Ishikawa (cell line): ENCODE measurements around the gene FAM229B.

Experiments used
- CEBPB ChIP-seq: IDR thresholded peaks from 2 replicates; pipeline ENCODE4 v1.6.1; 2012
- CREB1 ChIP-seq: IDR thresholded peaks from 2 replicates; pipeline ENCODE4 v1.6.1; 2012; ENCODE audit warnings: low read depth
- EGR1 ChIP-seq: IDR thresholded peaks from 2 replicates; pipeline ENCODE4 v1.6.1; 2012
- EP300 ChIP-seq: IDR thresholded peaks from 2 replicates; pipeline ENCODE4 v1.6.1; 2012; ENCODE audit warnings: borderline replicate concordance
- FOXM1 ChIP-seq: IDR thresholded peaks from 2 replicates; pipeline ENCODE4 v1.6.1; 2012; ENCODE audit warnings: low read depth, borderline replicate concordance
- MAX ChIP-seq: IDR thresholded peaks from 2 replicates; pipeline ENCODE4 v1.6.1; 2012
- NFIC ChIP-seq: IDR thresholded peaks from 2 replicates; pipeline ENCODE4 v1.6.1; 2012
- RAD21 ChIP-seq: IDR thresholded peaks from 2 replicates; pipeline ENCODE4 v1.6.1; 2012; ENCODE audit warnings: low read depth
- REST ChIP-seq: IDR thresholded peaks from 2 replicates; pipeline ENCODE4 v1.6.1; 2012; ENCODE audit warnings: low read depth, mild to moderate bottlenecking
- TAF1 ChIP-seq: IDR thresholded peaks from 2 replicates; pipeline ENCODE4 v1.6.1; 2012; ENCODE audit warnings: low read depth, mild to moderate bottlenecking
- TCF12 ChIP-seq: IDR thresholded peaks from 2 replicates; pipeline ENCODE4 v1.6.1; 2012; ENCODE audit warnings: low read depth
- TEAD4 ChIP-seq: IDR thresholded peaks from 2 replicates; pipeline ENCODE4 v1.6.1; 2012
- USF1 ChIP-seq: IDR thresholded peaks from 2 replicates; pipeline ENCODE4 v1.6.1; 2012
- YY1 ChIP-seq: IDR thresholded peaks from 2 replicates; pipeline ENCODE4 v1.6.1; 2012; ENCODE audit warnings: low read depth
- ZBTB7A ChIP-seq: IDR thresholded peaks from 2 replicates; pipeline ENCODE4 v1.6.1; 2012; ENCODE audit warnings: low read depth

FAM229B gene

GRCh38 chr6:112062966-112063365, 24.4 kb upstream of the FAM229B start:
- no peak for TF ChIP-seq NFIC

GRCh38 chr6:112065426-112065986, 21.9 kb upstream of the FAM229B start:
- TF ChIP-seq EP300 (no peak), TEAD4 (no peak), RAD21 (no peak), EGR1 (no peak), NFIC (no peak), TAF1 (no peak), TCF12 (no peak), ZBTB7A (no peak), CREB1 (no peak), FOXM1 (no peak), MAX (no peak), CEBPB (no peak), YY1 (no peak), USF1 (no peak), REST (no peak)

GRCh38 chr6:112066606-112067005, 20.8 kb upstream of the FAM229B start:
- TF ChIP-seq FOXM1 (no peak), RAD21 (no peak), TCF12 (no peak), CREB1 (no peak), CEBPB (no peak), REST (no peak)

GRCh38 chr6:112081569-112081968, 5.8 kb upstream of the FAM229B start:
- TF ChIP-seq EP300 (no peak), MAX (no peak), ZBTB7A (no peak), NFIC (no peak), USF1 (no peak), REST (no peak), TAF1 (no peak), TCF12 (no peak), YY1 (no peak), EGR1 (no peak)

GRCh38 chr6:112085286-112086065, 1.9 kb upstream of the FAM229B start:
- TF ChIP-seq TAF1, result no peak
- TF ChIP-seq TEAD4, result no peak
- no peak for TF ChIP-seq TCF12
- TF ChIP-seq RAD21, result no peak
- TF ChIP-seq NFIC, result no peak
- no peak for TF ChIP-seq REST
- no peak for TF ChIP-seq YY1
- no peak for TF ChIP-seq EP300
- TF ChIP-seq USF1, result no peak
- no peak for TF ChIP-seq CREB1
- TF ChIP-seq EGR1, result no peak
- no peak for TF ChIP-seq CEBPB
